ENCODE measurements around the gene IL4.

- TF ChIP-seq CTCF (IDR thresholded peaks at IDR 0.05) (no peak), POLR2A (IDR thresholded peaks at IDR 0.05) (no peak)
These were observed 32.5 kb upstream of the IL4 start for GRCh38 chr5:132641241-132641723.

Data from adrenal gland (tissue), 5 donors.